IMR-90 (cell line): ENCODE results near the gene LIMS2.

ENCODE experiments used
- CEBPB ChIP-seq: IDR thresholded peaks from 2 replicates; pipeline ENCODE4 v1.6.1; 2012; ENCODE audit warnings: low read depth, low read length, improper control_type of control experiment
- CTCF ChIP-seq: conservative IDR thresholded peaks from 2 replicates; pipeline ENCODE4 v1.5.1; 2012; ENCODE audit warnings: mild to moderate bottlenecking, low read depth, low read length, improper control_type of control experiment
- ELK1 ChIP-seq: fragments of 150-350 bp; IDR thresholded peaks from 2 replicates; pipeline ENCODE4 v1.6.1; 2016; ENCODE audit warnings: low read depth, mild to moderate bottlenecking, low read length, moderate library complexity, borderline replicate concordance
- MAFK ChIP-seq: IDR thresholded peaks from 2 replicates; pipeline ENCODE4 v1.6.1; 2012; ENCODE audit warnings: low read depth, low read length, improper control_type of control experiment
- NFE2L2 ChIP-seq: fragments of 150-350 bp; IDR thresholded peaks from 2 replicates; pipeline ENCODE4 v1.6.1; 2016; ENCODE audit warnings: low read depth, mild to moderate bottlenecking, low read length
- POLR2A ChIP-seq: IDR thresholded peaks from 2 replicates; pipeline ENCODE4 v1.6.1; 2012; ENCODE audit warnings: mild to moderate bottlenecking, low read depth, low read length
- RAD21 ChIP-seq: IDR thresholded peaks from 2 replicates; pipeline ENCODE4 v1.6.1; 2012; ENCODE audit warnings: low read length, improper control_type of control experiment
- USF2 ChIP-seq: fragments of 150-350 bp; IDR thresholded peaks from 2 replicates; pipeline ENCODE4 v1.6.1; 2017; ENCODE audit warnings: mild to moderate bottlenecking, antibody characterized with exemption, low read length, low read depth

- TF ChIP-seq CEBPB, result no peak
- TF ChIP-seq CTCF, result no peak
- no peak for TF ChIP-seq USF2
- TF ChIP-seq MAFK, result no peak
- TF ChIP-seq POLR2A, result no peak
- no peak for TF ChIP-seq ELK1
- TF ChIP-seq NFE2L2, result no peak
- no peak for TF ChIP-seq RAD21
Measured at GRCh38 chr2:127614246-127614645, 61.1 kb downstream of the LIMS2 start.
